GM18907 (cell line): ENCODE measurements around the gene HSPA12A.
"Not testable (repeated sequence)": the region's sequence is repeated elsewhere in the genome, so short reads cannot be mapped to it uniquely, and the experiment has no call there.

ENCODE experiments used
- ATAC-seq: cut with Tn5 transposase; IDR thresholded peaks from one replicate; pipeline ENCODE4 v1.9.1; 2021; ENCODE audit warnings: mild to moderate bottlenecking, moderate library complexity; ENCODE audit not compliant: unreplicated experiment

HSPA12A gene

GRCh38 chr10:116719804-116720203 is 22.6 kb downstream of the HSPA12A start:
- no peak for ATAC-seq

GRCh38 chr10:116718058-116718457 is 24.3 kb downstream of the HSPA12A start:
- no peak for ATAC-seq

GRCh38 chr10:116716381-116716780 is 26.0 kb downstream of the HSPA12A start:
- no peak for ATAC-seq

GRCh38 chr10:116715839-116716377 is 26.5 kb downstream of the HSPA12A start:
- ATAC-seq: no peak

GRCh38 chr10:116715341-116715740 is 27.0 kb downstream of the HSPA12A start:
- no peak for ATAC-seq

GRCh38 chr10:116713846-116714245 is 28.5 kb downstream of the HSPA12A start:
- ATAC-seq: no peak

GRCh38 chr10:116712989-116713543 is 29.3 kb downstream of the HSPA12A start:
- no peak for ATAC-seq

GRCh38 chr10:116712519-116712918 is 29.8 kb downstream of the HSPA12A start:
- ATAC-seq: no peak

- ATAC-seq: not testable (repeated sequence)
Observed at GRCh38 chr10:116711803-116712202, 30.6 kb downstream of the HSPA12A start.

- ATAC-seq: no peak
Observed at GRCh38 chr10:116710076-116710475, 32.3 kb downstream of the HSPA12A start.

GRCh38 chr10:116708877-116709276 is 33.5 kb downstream of the HSPA12A start:
- no peak for ATAC-seq

GRCh38 chr10:116708391-116708821 is 34.0 kb downstream of the HSPA12A start:
- no peak for ATAC-seq

- no peak for ATAC-seq
Observed at GRCh38 chr10:116707981-116708380, 34.4 kb downstream of the HSPA12A start.

GRCh38 chr10:116706281-116706680 is 36.1 kb downstream of the HSPA12A start:
- no peak for ATAC-seq

GRCh38 chr10:116705498-116705897 is 36.9 kb downstream of the HSPA12A start:
- no peak for ATAC-seq

- no peak for ATAC-seq
Observed at GRCh38 chr10:116704926-116705325, 37.4 kb downstream of the HSPA12A start.

GRCh38 chr10:116702165-116702564 is 40.2 kb downstream of the HSPA12A start:
- no peak for ATAC-seq

- no peak for ATAC-seq
Observed at GRCh38 chr10:116699471-116700150, 42.8 kb downstream of the HSPA12A start.

- ATAC-seq: no peak
Observed at GRCh38 chr10:116699049-116699448, 43.3 kb downstream of the HSPA12A start.

- ATAC-seq: no peak
Observed at GRCh38 chr10:116698364-116698763, 44.0 kb downstream of the HSPA12A start.

GRCh38 chr10:116697816-116698215 is 44.5 kb downstream of the HSPA12A start:
- ATAC-seq: no peak

GRCh38 chr10:116696919-116697318 is 45.4 kb downstream of the HSPA12A start:
- peak; percentile 59 for ATAC-seq

- no peak for ATAC-seq
Observed at GRCh38 chr10:116694927-116695268, 47.5 kb downstream of the HSPA12A start.
